ENCODE data around the gene MLN. TPM values are rescaled to one million over a fixed set of nuclear protein-coding genes. Genes with fewer than 3 reads are reported as not detected.

The MLN gene
- total and polyA plus RNA-seq, 2 of the 4 experiments (the other 2 are of a cell fraction) = not detected

GRCh38 chr6:33786736-33787135, 17.1 kb downstream of the MLN start:
- POLR2A ChIA-PET (ENCODE audit: unreplicated experiment) = no interaction called here
- intact Hi-C loops (cut with micrococcal nuclease) (loop anchor here (5.0 kb wide), 1 partner anchor 241 kb away; no protein-coding TSS in a partner anchor), in situ Hi-C loops (cut with MboI; ENCODE audit: low sequenced_read_pairs) (no loop called here), dilution Hi-C loops (cut with HindIII; ENCODE audit: low sequenced_read_pairs, unreplicated experiment) (no loop called here)
- no peak overlapping the region for H3K18ac ChIP-seq (ENCODE audit: low read depth, low read length)
- H3K9ac ChIP-seq (ENCODE audit: low read depth, low read length) = peak overlapping the region; percentile 25; the same call in 1 of the 2 replicates
- no peak overlapping the region for H3K56ac ChIP-seq (ENCODE audit: extremely low read depth, insufficient read depth, low read length)
- peaks cover 46 to 71% of the 10 kb centered on the region in 2 experiments for H3K79me1 ChIP-seq (ENCODE audit: low read depth in 1 of 2, low read length in 2 of 2)
- no peak overlapping the region for H2BK120ac ChIP-seq (ENCODE audit: low read depth, low read length)
- H3K36me3 ChIP-seq (ENCODE audit: control insufficient read depth, insufficient read depth, low read length) = peaks cover 34% of the 10 kb centered on the region
- H2BK20ac ChIP-seq (ENCODE audit: low read depth, low read length) = no peak overlapping the region
- no CpG with 5 or more reads among the region's 3 CpGs for WGBS, 2 experiments (ENCODE audit: extremely low coverage in 2 of 2, insufficient read length in 1 of 2)
- peak overlapping the region; percentile 4; the same call in 1 of the 2 replicates for H3K4ac ChIP-seq (ENCODE audit: low read depth, low read length)
- no peaks in the 10 kb centered on the region for H3K9me3 ChIP-seq (ENCODE audit: control insufficient read depth, insufficient read depth, low read length)
- peaks cover 26% of the 10 kb centered on the region for H3K9me1 ChIP-seq (ENCODE audit: insufficient read depth, low read length)
- no peak overlapping the region for H2AK5ac ChIP-seq (ENCODE audit: low read depth, low read length)
- H3K4me2 ChIP-seq (ENCODE audit: low read depth, low read length) = 0 out of 2 replicates have a peak overlapping the region, but pooled peaks have one; percentile 89
- no peak overlapping the region; the same call in 1 of the 2 replicates for H3K14ac ChIP-seq (replicated peaks; ENCODE audit: low read depth, low read length)
- H3K27me3 ChIP-seq (ENCODE audit: control insufficient read depth, insufficient read depth, low read length) = no peaks in the 10 kb centered on the region
- peaks cover 30% of the 10 kb centered on the region for H4K20me1 ChIP-seq (ENCODE audit: insufficient read depth, low read length)
- CTCF ChIA-PET = interaction anchor here (1.5 to 1.6 kb wide), 2 partner anchors 8 to 15 kb away, joined by 4 to 8 read pairs; no protein-coding TSS in a partner anchor
- H2BK5ac ChIP-seq (ENCODE audit: low read depth, low read length, poor library complexity, severe bottlenecking) = no peak overlapping the region
- DNase-seq (no peak), ATAC-seq (ENCODE audit: low read depth) (no peak)
- no peak overlapping the region for H3K27ac ChIP-seq (ENCODE audit: insufficient read depth, low read length)
- no TSS peak for BruUV-seq (replicated peaks)
- H2BK15ac ChIP-seq (ENCODE audit: low read depth, low read length) = no peak overlapping the region
- H2AK9ac ChIP-seq (replicated peaks; ENCODE audit: low read depth, low read length, poor library complexity) = no peak overlapping the region
- H3K4me3 ChIP-seq (ENCODE audit: insufficient read depth, low read depth, low read length) = no peak overlapping the region
- no peak for TF ChIP-seq SMC3 (IDR thresholded peaks at IDR 0.05; ENCODE audit: low read depth, low read length)
- no peak for TF ChIP-seq CEBPB (IDR thresholded peaks at IDR 0.05; ENCODE audit: low read depth, low read length)
- no peak for TF ChIP-seq NFE2L2 (IDR thresholded peaks at IDR 0.05; ENCODE audit: low read depth, low read length)
- no peak for TF ChIP-seq MXI1 (IDR thresholded peaks at IDR 0.05; ENCODE audit: borderline replicate concordance, low read depth, low read length)
- TF ChIP-seq USF2 (IDR thresholded peaks at IDR 0.05; ENCODE audit: low read depth, low read length) = no peak
- TF ChIP-seq MAZ (IDR thresholded peaks at IDR 0.05; ENCODE audit: borderline replicate concordance, low read depth, low read length) = no peak
- TF ChIP-seq FOS (IDR thresholded peaks at IDR 0.05; ENCODE audit: low read depth, low read length) = no peak
- no peak for TF ChIP-seq CHD1 (IDR thresholded peaks at IDR 0.05; ENCODE audit: low read depth, low read length)
- TF ChIP-seq, protein P1, sequence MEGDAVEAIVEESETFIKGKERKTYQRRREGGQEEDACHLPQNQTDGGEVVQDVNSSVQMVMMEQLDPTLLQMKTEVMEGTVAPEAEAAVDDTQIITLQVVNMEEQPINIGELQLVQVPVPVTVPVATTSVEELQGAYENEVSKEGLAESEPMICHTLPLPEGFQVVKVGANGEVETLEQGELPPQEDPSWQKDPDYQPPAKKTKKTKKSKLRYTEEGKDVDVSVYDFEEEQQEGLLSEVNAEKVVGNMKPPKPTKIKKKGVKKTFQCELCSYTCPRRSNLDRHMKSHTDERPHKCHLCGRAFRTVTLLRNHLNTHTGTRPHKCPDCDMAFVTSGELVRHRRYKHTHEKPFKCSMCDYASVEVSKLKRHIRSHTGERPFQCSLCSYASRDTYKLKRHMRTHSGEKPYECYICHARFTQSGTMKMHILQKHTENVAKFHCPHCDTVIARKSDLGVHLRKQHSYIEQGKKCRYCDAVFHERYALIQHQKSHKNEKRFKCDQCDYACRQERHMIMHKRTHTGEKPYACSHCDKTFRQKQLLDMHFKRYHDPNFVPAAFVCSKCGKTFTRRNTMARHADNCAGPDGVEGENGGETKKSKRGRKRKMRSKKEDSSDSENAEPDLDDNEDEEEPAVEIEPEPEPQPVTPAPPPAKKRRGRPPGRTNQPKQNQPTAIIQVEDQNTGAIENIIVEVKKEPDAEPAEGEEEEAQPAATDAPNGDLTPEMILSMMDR (conservative IDR thresholded peaks at IDR 0.05; ENCODE audit: low read depth, low read length) = no peak
- TF ChIP-seq POLR2A (IDR thresholded peaks at IDR 0.05; ENCODE audit: low read depth, low read length) = no peak
- TF ChIP-seq RAD21 (IDR thresholded peaks at IDR 0.05; ENCODE audit: low read length) = no peak
- TF ChIP-seq ELK1 (IDR thresholded peaks at IDR 0.05; ENCODE audit: borderline replicate concordance, low read depth, low read length) = no peak
- TF ChIP-seq RFX5 (IDR thresholded peaks at IDR 0.05; ENCODE audit: low read depth, low read length) = no peak
- TF ChIP-seq BHLHE40 (IDR thresholded peaks at IDR 0.05; ENCODE audit: low read depth, low read length) = no peak
- TF ChIP-seq RCOR1 (IDR thresholded peaks at IDR 0.05; ENCODE audit: insufficient replicate concordance, low read length) = no peak
- no peak for TF ChIP-seq MAFK (IDR thresholded peaks at IDR 0.05; ENCODE audit: low read depth, low read length)
- H4K5ac ChIP-seq (ENCODE audit: low read depth, low read length) = no peak overlapping the region
- no peak overlapping the region for H4K8ac ChIP-seq (ENCODE audit: low read depth in 2 of 2, low read length in 2 of 2)
- H3K23ac ChIP-seq (ENCODE audit: low read depth, low read length) = peak overlapping the region; percentile 65; the same call in 1 of the 2 replicates
- H3K4me1 ChIP-seq (ENCODE audit: control insufficient read depth, insufficient read depth, low read length) = peaks cover 19% of the 10 kb centered on the region
- H2AFZ ChIP-seq (replicated peaks; ENCODE audit: low read length, poor library complexity) = no peak overlapping the region
- no peak overlapping the region for H4K91ac ChIP-seq (ENCODE audit: insufficient read depth, low read depth, low read length)
